K562 treated with DMSO at 1 percent for 24 hours (cell line): ENCODE results near the gene LYRM1. TPM values are rescaled to one million over a fixed set of nuclear protein-coding genes. Genes with fewer than 3 reads are reported as not detected.

Source experiments
- total RNA-seq: library from RNA; unstranded; fragments of 300-600 nt; gene quantifications from 2 replicates; pipeline ENCODE4 v1.2.3, GENCODE V29; 2022; ENCODE audit warnings: low read depth; ENCODE audit not compliant: insufficient read depth

The LYRM1 gene, protein sequence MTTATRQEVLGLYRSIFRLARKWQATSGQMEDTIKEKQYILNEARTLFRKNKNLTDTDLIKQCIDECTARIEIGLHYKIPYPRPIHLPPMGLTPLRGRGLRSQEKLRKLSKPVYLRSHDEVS
- 41.5 and 52.3 TPM in 2 replicates for total RNA-seq

DNA sequence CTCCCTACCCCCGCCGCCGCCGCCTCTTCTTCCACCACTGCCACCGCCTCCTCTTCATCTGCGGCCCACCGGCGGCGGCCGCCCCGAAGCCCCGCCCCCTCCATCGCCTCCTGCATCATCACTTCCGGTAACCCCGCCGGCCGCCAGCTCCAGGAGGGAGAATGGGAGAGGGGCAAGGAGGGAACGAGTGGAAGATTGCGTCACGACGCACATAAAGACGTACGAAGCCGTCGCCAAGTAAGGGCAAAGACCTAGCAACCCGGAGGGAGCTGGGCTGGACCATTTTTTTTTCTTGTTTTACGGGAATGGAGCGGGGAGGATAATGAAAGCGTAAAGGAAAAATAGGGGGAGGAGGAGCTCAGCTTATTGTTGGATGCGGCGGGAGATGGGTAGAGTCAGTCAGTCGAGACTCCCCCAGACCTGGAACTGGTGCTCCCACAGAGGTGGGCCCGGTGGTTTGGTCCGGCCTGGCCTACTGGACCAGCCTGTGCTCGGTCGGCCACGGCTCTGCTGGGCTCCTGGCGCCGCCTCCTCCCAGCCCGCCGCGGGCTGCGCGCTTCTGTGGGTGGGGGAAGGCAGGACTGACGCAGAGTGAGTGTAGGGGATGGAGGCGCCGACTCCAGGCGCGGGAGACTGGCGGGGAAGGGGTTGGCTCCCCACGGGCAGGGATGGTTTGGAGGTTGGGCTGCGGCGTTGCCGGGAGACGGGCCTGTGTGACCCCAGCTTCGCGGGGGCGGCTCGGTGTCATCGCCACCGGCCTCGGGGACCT, at the start of gene LYRM1, which contains the start of gene DCUN1D3:
Gene LYRM1 (plus strand): TSS at position 473 of the 769 bp plus-strand sequence. CDS start 14,785 bp downstream, outside the sequence.
Gene DCUN1D3 (minus strand): TSS at position 60 of the 769 bp plus-strand sequence. CDS start 37,820 bp downstream, outside the sequence.

Other genes starting within 250 kb of the LYRM1 start
- gene ACSM1, start 203.1 kb upstream of the LYRM1 start, total RNA-seq = 1.3 and 1.6 TPM in 2 replicates
- gene THUMPD1, start 159.0 kb upstream of the LYRM1 start, total RNA-seq = 20.9 and 21.6 TPM in 2 replicates
- gene ACSM3, start 136.8 kb upstream of the LYRM1 start, total RNA-seq = 80.0 and 88.8 TPM in 2 replicates
- gene ERI2, start 94.3 kb upstream of the LYRM1 start, total RNA-seq = 30.5 and 35.6 TPM in 2 replicates
- gene REXO5, start 94.2 kb upstream of the LYRM1 start, total RNA-seq = 17.7 and 19.9 TPM in 2 replicates
- 3.2 and 3.6 TPM in 2 replicates for gene DCUN1D3, start 413 bp upstream of the LYRM1 start, total RNA-seq